Measurements from ENCODE around the gene JARID2. TPM values are rescaled to one million over a fixed set of nuclear protein-coding genes. Genes with fewer than 3 reads are reported as not detected.

JARID2 gene
- polyA plus RNA-seq, 1 of the 3 experiments (the other 2 are of a cell fraction) = 3.4 TPM

- CTCF ChIA-PET = interaction anchor here (2.2 kb wide), 1 partner anchor 63 kb away, joined by 4 read pairs; no protein-coding TSS in a partner anchor
These were observed 207.8 kb downstream of the JARID2 start for GRCh38 chr6:15453622-15454021.

GRCh38 chr6:15456422-15456821, 210.6 kb downstream of the JARID2 start:
- Histone ChIP-seq H2AFZ (ENCODE audit: low read depth) (no peak overlapping the region), H3K4me1 (ENCODE audit: control insufficient read depth in 1 of 2, insufficient read depth in 2 of 2, low read depth in 1 of 2, low read length in 1 of 2) (peaks cover 0 to 16% of the 10 kb centered on the region in 2 experiments; a peak in 3 of 4 replicates), H3K9me3 (no peaks in the 10 kb centered on the region), H3K36me3 (replicated peaks in 1 of 2; ENCODE audit: control insufficient read depth in 1 of 2, insufficient read depth in 2 of 2, low read length in 1 of 2) (peaks cover 0 to 5% of the 10 kb centered on the region in 2 experiments), H3K27ac (ENCODE audit: low read depth in 2 of 2, low read length in 1 of 2) (no peak overlapping the region), H3K27me3 (ENCODE audit: insufficient read depth) (no peaks in the 10 kb centered on the region), H3K4me3 (ENCODE audit: low read depth in 2 of 2, low read length in 1 of 2) (no peak overlapping the region), H3K79me2 (ENCODE audit: insufficient read depth) (no peaks in the 10 kb centered on the region), H3F3A (replicated peaks; ENCODE audit: insufficient read depth) (no peaks in the 10 kb centered on the region), H3K9ac (no peak overlapping the region), H3K4me2 (no peak overlapping the region), H4K20me1 (ENCODE audit: insufficient read depth) (0 out of 2 replicates have a peak, but pooled peaks cover 7% of the 10 kb centered on the region), H3K9me2 (no peaks in the 10 kb centered on the region)
- DNase-seq = no peak
- POLR2A ChIA-PET = interaction anchor here (0.6 kb wide), 1 partner anchor 14 kb away, joined by 4 read pairs; no protein-coding TSS in a partner anchor
- CTCF ChIA-PET = interaction anchor here (1.2 to 2.9 kb wide), 4 partner anchors 8 to 208 kb away, joined by 3 to 17 read pairs (median 8); no protein-coding TSS in a partner anchor
- WGBS (ENCODE audit: low lambda C conversion rate) = 69% methylated on average over 2 of the region's 2 CpGs
- TF ChIP-seq RFX5 (IDR thresholded peaks at IDR 0.05; ENCODE audit: low read length) (no peak), GATA2 (CRISPR knock-in tag; IDR thresholded peaks at IDR 0.05) (no peak), MXI1 (IDR thresholded peaks at IDR 0.05; ENCODE audit: low read depth, low read length) (no peak), TCF12 (IDR thresholded peaks at IDR 0.05) (no peak), FOXJ3 (CRISPR knock-in tag; IDR thresholded peaks at IDR 0.05) (no peak), ELF1 (IDR thresholded peaks at IDR 0.05) (no peak), FOSL2 (IDR thresholded peaks at IDR 0.05; ENCODE audit: borderline replicate concordance, low read depth) (no peak), RXRA (IDR thresholded peaks at IDR 0.05; ENCODE audit: borderline replicate concordance, low read depth) (no peak), POLR2AphosphoS5 (IDR thresholded peaks at IDR 0.05; ENCODE audit: low read depth, low read length) (no peak), GABPA (IDR thresholded peaks at IDR 0.05; ENCODE audit: low read depth) (no peak), MEF2A (IDR thresholded peaks at IDR 0.05; ENCODE audit: borderline replicate concordance, low read depth) (no peak), JUND (IDR thresholded peaks at IDR 0.05) (no peak)
- TF ChIP-seq, protein P1, sequence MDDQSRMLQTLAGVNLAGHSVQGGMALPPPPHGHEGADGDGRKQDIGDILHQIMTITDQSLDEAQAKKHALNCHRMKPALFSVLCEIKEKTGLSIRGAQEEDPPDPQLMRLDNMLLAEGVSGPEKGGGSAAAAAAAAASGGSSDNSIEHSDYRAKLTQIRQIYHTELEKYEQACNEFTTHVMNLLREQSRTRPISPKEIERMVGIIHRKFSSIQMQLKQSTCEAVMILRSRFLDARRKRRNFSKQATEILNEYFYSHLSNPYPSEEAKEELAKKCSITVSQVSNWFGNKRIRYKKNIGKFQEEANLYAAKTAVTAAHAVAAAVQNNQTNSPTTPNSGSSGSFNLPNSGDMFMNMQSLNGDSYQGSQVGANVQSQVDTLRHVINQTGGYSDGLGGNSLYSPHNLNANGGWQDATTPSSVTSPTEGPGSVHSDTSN (IDR thresholded peaks at IDR 0.05) = no peak

More at GRCh38 chr6:15453622-15454021, 207.8 kb downstream of the JARID2 start:
- no peaks in the 10 kb centered on the region for H3K27me3 ChIP-seq (ENCODE audit: insufficient read depth)
- H3K4me3 ChIP-seq (ENCODE audit: low read depth in 2 of 2, low read length in 1 of 2) = no peak overlapping the region
- H2AFZ ChIP-seq (ENCODE audit: low read depth) = no peak overlapping the region
- H3K9me3 ChIP-seq = no peaks in the 10 kb centered on the region
- no peak overlapping the region for H3K9ac ChIP-seq
- no peaks in the 10 kb centered on the region for H3F3A ChIP-seq (replicated peaks; ENCODE audit: insufficient read depth)
- H3K36me3 ChIP-seq (replicated peaks in 1 of 2; ENCODE audit: control insufficient read depth in 1 of 2, insufficient read depth in 2 of 2, low read length in 1 of 2) = peaks cover 0 to 5% of the 10 kb centered on the region in 2 experiments
- H3K9me2 ChIP-seq = no peaks in the 10 kb centered on the region
- 0 out of 2 replicates have a peak, but pooled peaks cover 3% of the 10 kb centered on the region for H3K79me2 ChIP-seq (ENCODE audit: insufficient read depth)
- DNase-seq = no peak
- H3K4me2 ChIP-seq = no peak overlapping the region
- no peak overlapping the region for H3K27ac ChIP-seq (ENCODE audit: low read depth in 2 of 2, low read length in 1 of 2)
- H3K4me1 ChIP-seq (ENCODE audit: control insufficient read depth in 1 of 2, insufficient read depth in 2 of 2, low read depth in 1 of 2, low read length in 1 of 2) = peaks cover 0 to 9% of the 10 kb centered on the region in 2 experiments; a peak in 3 of 4 replicates
- TF ChIP-seq IRF3 (IDR thresholded peaks at IDR 0.05; ENCODE audit: low read depth, low read length) = no peak
- TF ChIP-seq FOSL2 (IDR thresholded peaks at IDR 0.05; ENCODE audit: borderline replicate concordance, low read depth) = no peak
- no peak for TF ChIP-seq CHD2 (IDR thresholded peaks at IDR 0.05; ENCODE audit: low read length, partially characterized antibody)
- no peak for TF ChIP-seq MXI1 (IDR thresholded peaks at IDR 0.05; ENCODE audit: low read depth, low read length)
- TF ChIP-seq, protein P2, sequence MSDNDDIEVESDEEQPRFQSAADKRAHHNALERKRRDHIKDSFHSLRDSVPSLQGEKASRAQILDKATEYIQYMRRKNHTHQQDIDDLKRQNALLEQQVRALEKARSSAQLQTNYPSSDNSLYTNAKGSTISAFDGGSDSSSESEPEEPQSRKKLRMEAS (IDR thresholded peaks at IDR 0.05; ENCODE audit: low read depth) = no peak
- no peak for TF ChIP-seq RAD21 (IDR thresholded peaks at IDR 0.05; ENCODE audit: low read length)
- no peak for TF ChIP-seq TEAD4 (IDR thresholded peaks at IDR 0.05; ENCODE audit: borderline replicate concordance, insufficient read depth)
- no peak for TF ChIP-seq RXRA (IDR thresholded peaks at IDR 0.05; ENCODE audit: borderline replicate concordance, low read depth)
- TF ChIP-seq, protein P3, sequence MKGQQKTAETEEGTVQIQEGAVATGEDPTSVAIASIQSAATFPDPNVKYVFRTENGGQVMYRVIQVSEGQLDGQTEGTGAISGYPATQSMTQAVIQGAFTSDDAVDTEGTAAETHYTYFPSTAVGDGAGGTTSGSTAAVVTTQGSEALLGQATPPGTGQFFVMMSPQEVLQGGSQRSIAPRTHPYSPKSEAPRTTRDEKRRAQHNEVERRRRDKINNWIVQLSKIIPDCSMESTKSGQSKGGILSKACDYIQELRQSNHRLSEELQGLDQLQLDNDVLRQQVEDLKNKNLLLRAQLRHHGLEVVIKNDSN (IDR thresholded peaks at IDR 0.05; ENCODE audit: borderline replicate concordance, low read depth) = no peak
- 96% methylated on average over 4 of the region's 5 CpGs for WGBS (ENCODE audit: low lambda C conversion rate)
- 0 out of 2 replicates have a peak, but pooled peaks cover 4% of the 10 kb centered on the region for H4K20me1 ChIP-seq (ENCODE audit: insufficient read depth)
- POLR2A ChIA-PET = no interaction called here

Data from SK-N-SH (cell line).